ENCODE results near the gene MLLT10.
"Not testable (repeated sequence)": the region's sequence is repeated elsewhere in the genome, so short reads cannot be mapped to it uniquely, and the experiment has no call there.

Gene MLLT10

GRCh38 chr10:21588159-21588558, 54.1 kb downstream of the MLLT10 start:
- DNase-seq: peak; percentile 19

GRCh38 chr10:21593986-21594385, 60.0 kb downstream of the MLLT10 start:
- DNase-seq: no peak

DNA sequence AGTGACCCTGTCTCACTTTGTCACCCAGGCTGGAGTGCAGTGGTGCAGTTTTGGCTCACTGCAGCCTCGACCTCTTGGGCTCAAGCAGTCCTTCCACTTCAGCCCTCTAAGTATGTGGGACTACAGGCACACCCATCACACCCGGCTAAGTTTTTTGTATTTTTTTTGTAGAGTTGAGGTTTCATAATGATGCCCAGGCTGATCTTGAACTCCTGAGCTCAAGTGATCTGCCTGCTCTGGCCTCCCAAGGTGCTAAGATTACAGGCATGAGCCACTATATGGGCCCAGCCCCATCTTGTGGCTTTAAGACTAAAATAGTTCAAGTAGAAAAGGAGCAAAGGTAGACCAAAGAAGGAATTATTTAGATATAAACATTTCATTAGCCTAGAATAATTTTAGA, 65.5 kb downstream of the MLLT10 start:
- no peak for DNase-seq

- DNase-seq: no peak
Observed at GRCh38 chr10:21600804-21601433, 66.9 kb downstream of the MLLT10 start.

- DNase-seq: no peak
Observed at GRCh38 chr10:21602313-21602712, 68.3 kb downstream of the MLLT10 start.

DNA sequence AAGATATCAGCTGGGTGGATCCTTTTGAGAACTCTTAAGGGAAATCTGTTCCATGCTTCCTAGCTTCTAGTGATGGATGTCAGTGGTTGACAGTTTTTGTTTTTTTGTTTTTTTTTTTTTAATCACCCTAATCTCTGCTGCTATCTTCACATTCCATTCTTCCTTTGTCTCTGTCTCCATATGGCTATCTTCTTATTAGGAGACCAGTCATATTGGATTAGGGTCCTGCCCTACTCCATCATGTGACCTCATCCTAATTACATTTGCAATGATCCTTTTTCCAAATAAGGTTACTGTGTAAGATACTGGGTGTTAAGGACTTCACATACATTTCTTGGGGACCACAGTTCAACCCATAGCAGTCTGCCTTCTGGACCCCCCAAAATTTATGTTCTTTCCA, 69.7 kb downstream of the MLLT10 start:
- no peak for DNase-seq

DNA sequence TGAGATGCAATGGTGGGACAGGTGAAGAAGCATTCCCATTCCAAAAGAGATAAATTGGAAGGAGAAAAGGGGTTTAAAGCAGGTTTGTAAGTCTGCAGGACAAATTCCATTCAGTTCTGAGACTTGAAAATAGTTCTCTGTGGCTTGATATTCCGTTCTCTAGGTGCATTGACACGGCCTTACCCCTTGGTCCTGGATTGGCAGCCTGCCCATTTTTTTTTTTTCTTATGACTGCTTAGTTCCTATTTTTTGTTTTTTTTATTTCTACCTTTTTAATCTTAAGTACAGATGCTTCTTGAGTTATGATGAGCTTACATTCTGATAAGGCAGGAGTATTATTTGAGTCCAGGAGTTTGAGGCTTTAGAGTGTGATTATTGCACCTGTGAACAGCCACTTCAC, 70.6 kb downstream of the MLLT10 start:
- DNase-seq: no peak

- DNase-seq: no peak
Observed at GRCh38 chr10:21607907-21608306, 73.9 kb downstream of the MLLT10 start.

DNA sequence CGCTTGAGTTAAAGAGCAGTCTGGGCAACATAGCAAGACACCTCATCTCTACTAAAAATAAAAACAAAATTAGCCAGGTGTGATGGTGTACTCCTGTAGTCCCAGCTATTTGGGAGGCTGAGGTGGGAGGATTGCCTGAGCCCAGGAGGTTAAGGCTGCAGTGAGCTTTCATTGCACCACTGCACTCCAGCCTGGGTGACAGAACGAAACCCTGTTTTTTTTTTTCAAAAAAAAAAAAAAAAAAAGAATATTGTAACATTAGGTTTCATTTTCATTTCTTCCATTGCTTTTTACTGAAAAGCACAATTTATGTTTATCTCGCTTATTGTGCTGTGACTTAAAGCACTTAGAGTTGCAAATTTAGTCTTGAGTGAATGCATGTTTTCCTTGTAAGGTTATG, 80.0 kb downstream of the MLLT10 start:
- no peak for DNase-seq

DNA sequence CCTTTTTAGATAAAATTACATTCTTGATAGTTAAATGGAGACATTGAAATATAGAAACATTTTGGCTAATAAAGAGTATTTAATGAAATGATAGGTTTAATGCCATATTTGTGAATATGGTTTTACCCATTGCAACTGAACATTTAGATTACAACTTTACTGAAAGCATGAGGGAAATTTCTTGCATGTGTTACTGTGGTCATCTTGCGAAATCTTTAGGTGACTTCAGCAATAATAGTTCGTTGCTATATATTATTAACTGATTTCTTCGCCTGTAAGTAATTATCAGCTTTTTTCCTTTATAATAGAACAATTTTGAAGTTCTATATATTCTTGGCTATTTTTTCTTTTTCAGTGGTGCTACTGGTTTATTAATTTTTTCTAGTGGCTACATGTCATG, 83.2 kb downstream of the MLLT10 start:
- DNase-seq: no peak

DNA sequence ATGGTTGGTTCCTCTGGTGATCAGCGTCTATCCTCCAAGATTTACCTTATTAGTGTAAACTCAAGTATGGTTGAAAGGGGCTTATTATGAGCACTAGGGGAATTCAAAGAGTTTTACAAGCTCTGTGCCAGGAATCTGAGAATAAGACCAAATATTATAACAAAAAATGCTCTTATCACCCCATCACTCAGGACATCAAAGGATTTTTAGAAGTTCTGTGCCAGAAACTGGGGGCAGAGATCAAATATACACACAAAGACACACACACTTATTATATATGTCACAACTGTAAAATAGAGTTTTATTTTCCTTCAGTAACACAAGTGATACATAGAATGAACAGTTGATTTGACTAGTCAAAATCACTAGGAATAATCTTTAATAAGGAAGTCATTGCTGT, 89.3 kb downstream of the MLLT10 start:
- DNase-seq: no peak

DNA sequence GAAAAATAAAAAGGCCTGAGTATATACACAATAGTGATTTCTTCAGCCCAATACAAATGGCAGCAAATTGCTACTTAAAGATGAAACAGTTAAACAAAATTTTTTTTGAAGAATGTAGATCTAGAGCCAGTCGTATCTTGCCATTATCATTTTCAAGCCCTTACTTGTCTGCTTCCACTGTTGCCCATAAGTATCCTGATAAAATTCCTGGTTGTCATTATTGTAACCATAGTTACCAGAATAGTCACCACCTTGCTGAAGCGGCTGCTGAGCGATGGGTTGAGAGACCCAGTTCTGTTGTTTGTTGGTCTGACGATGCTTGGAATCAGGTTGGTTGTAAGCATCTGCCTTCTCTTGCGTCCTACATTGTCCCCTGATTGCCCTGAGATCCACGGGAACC, 90.4 kb downstream of the MLLT10 start:
- DNase-seq: not testable (repeated sequence)

DNA sequence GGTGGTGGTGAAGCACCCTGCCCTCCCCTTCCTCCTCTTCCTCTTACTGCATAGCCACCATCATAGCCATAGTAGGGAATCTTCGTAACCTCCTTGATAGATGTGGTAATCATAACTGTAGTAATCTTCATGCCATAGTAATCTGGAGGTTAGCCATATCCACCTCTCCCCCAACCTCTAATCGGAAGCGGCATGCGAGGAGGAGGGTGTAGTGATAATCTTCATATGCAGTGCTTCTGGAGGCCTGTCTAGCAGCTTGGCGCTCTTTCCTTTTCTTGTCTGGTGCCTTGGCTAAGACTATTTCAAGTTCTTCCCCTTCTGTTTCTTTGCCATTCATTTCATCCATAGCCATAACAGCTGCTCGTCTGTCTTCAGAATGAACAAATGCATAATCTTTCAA, 90.9 kb downstream of the MLLT10 start:
- no peak for DNase-seq

GRCh38 chr10:21625623-21626229, 91.7 kb downstream of the MLLT10 start:
- no peak for DNase-seq

GRCh38 chr10:21626457-21627161, 92.6 kb downstream of the MLLT10 start:
- no peak for DNase-seq

GRCh38 chr10:21627331-21627730, 93.3 kb downstream of the MLLT10 start:
- no peak for DNase-seq

DNA sequence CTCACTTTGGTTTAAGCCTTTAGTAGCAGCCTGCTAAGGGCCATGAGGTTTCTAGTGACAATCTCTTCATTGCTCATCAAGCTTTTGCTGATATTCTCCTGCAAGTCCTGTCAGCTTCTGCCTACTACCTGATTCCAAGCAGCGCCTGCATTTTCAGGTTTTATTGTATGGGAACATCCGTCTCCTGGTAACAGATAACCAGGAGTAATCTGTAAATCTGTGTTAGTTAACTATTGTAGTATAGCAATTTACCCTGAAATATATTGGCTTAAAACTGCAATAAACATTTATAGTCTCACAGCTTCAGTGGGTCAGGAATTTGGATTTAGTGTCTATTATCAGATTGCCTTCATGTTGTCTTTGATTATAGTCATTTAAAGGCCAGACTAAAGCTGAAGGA, 94.0 kb downstream of the MLLT10 start:
- DNase-seq: no peak

DNA sequence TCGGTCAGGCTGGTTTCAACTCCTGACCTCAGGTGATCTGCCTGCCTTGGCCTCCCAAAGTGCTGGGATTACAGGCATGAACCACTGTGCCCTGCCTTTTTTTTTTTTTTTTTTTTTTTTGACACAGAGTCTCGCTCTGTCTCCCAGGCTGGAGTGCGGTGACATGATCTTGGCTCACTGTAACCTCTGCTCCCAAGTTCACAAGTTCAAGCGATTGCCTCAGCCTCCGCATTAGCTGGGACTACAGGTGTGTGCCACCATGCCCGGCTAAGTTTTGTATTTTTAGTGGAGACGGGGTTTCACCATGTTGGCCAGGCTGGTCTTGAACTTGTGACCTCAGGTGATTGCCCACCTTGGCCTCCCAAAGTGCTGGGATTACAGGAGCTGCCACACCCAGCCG, 94.6 kb downstream of the MLLT10 start:
- DNase-seq: not testable (repeated sequence)

- no peak for DNase-seq
Observed at GRCh38 chr10:21634599-21635365, 100.8 kb downstream of the MLLT10 start.

- no peak for DNase-seq
Observed at GRCh38 chr10:21637795-21638194, 103.8 kb downstream of the MLLT10 start.

DNA sequence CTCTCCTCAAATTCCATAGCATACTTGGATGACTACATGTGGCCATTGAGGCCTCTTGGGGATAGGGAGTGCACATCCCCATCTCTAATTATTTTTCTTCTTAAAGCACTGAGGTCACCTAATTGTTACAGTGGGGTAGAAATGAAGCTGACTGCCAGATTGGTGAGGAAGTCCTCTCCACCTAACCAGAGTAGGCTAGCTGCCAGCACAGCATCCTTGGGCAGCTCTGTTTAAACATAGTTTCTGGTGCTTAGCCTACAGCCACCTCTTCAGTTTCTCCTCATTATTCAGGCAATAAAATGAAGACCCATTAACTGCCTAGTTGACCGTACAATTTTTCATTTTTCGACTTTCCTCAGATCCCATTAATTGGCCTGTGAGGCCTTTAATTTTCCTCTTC, 104.6 kb downstream of the MLLT10 start:
- no peak for DNase-seq

DNA sequence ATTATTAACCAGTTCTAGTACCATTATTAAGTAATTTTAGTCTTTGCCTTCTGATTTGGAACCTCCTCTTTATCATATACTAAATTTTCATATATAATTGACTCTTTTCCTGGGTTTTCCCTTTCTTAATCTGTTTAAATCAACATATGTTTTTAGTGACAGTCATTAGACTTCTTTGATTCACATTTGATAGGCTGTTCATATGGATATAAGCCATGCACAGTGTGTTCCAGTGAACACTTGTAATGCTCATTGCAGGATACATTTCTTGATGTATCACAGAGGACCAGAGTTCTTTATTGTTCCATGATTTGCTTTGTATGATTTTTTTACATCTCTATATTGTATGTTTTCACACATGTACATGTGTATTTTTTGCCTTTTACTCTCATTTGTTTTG, 114.0 kb downstream of the MLLT10 start:
- DNase-seq: no peak

DNA sequence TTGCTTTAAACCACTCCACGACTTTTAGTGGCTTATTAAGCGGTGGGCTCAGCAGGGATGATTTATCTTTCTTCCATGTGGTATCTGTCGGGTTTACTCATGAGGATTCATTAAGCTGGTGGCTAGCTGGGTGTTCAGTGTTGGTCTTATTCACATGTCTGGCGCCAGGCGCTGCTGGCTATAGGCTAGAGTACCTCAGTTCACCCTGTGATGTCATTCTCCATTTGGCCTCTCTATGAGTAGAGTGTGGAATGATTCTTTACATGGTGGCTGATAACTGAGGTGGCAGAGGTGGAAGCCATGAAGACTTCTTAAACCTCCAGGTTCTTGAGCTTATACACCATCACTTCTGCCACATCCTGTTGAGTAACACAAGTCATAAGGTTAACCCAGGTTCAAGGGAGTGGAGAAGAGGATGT, 115.4 kb downstream of the MLLT10 start:
- DNase-seq: peak; percentile 21

DNA sequence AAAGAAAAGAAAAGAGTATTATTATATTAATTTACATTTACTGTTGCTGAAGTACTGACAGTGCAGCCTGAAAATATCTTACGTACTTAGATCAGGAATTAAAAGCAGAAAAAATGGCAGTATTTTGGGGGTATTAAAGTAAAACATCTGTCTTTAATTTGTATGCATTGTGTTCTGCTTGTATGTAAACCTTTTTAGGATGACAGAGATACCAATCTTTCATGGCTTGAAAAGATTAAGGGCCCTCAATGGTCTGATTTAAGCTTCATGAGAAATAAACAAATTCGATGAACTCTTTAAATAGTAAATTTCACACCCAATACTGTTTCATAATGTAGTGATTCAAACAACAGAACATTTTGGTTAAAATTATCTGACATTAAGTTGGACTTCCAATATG, 116.3 kb downstream of the MLLT10 start:
- DNase-seq: no peak

Data from NCI-H226 (cell line).